ENCODE measurements around the gene THAP8. TPM values are rescaled to one million over a fixed set of nuclear protein-coding genes. Genes with fewer than 3 reads are reported as not detected.

THAP8 gene
- polyA plus RNA-seq, 1 donor (not counting 4 experiments of a cell fraction or from before 2014, with no cell fraction given), result 1.8 TPM

GRCh38 chr19:35986111-35986510 lies 68.0 kb downstream of the THAP8 start:
- Histone ChIP-seq H3K27ac (ENCODE audit: control insufficient read depth, insufficient read depth, low read length) (no peak overlapping the region), H3K9ac (ENCODE audit: control insufficient read depth, extremely low read depth, insufficient read depth, low read length) (no peak overlapping the region), H3K4me2 (ENCODE audit: control insufficient read depth, extremely low read depth, insufficient read depth, low read depth, low read length) (no peak overlapping the region), H3K9me3 (ENCODE audit: control insufficient read depth, low read depth, low read length) (no peaks in the 10 kb centered on the region), H2AFZ (ENCODE audit: control insufficient read depth, low read length) (no peak overlapping the region), H3K9me1 (ENCODE audit: control insufficient read depth, extremely low read depth, insufficient read depth, low read length) (no peaks in the 10 kb centered on the region), H3K4me3 (ENCODE audit: control insufficient read depth in 2 of 3, extremely low read depth in 1 of 3, insufficient read depth in 2 of 3, low read depth in 1 of 3, low read length in 3 of 3) (no peak overlapping the region), H3K36me3 (ENCODE audit: control insufficient read depth in 2 of 2, extremely low read depth in 1 of 2, insufficient read depth in 2 of 2, low read length in 2 of 2) (no peaks in the 10 kb centered on the region), H3K27me3 (ENCODE audit: control insufficient read depth, extremely low read depth, insufficient read depth, low read length) (peaks cover 8% of the 10 kb centered on the region), H3K79me2 (ENCODE audit: control insufficient read depth, insufficient read depth, low read length) (no peaks in the 10 kb centered on the region), H3K4me1 (ENCODE audit: control insufficient read depth, extremely low read depth, insufficient read depth, low read length) (no peaks in the 10 kb centered on the region), H4K20me1 (ENCODE audit: control insufficient read depth, extremely low read depth, insufficient read depth, low read length) (no peaks in the 10 kb centered on the region)
- FAIRE-seq (no peak), DNase-seq (ENCODE audit: low read depth, low spot score) (no peak)
- TF ChIP-seq EZH2 (IDR thresholded peaks at IDR 0.05; ENCODE audit: low read length) (no peak), CTCF (optimal IDR thresholded peaks at IDR 0.05 in 1 of 3, IDR thresholded peaks at IDR 0.05 in 1 of 3, conservative IDR thresholded peaks at IDR 0.05 in 1 of 3; ENCODE audit: extremely low read depth in 1 of 3, insufficient read depth in 2 of 3, low read length in 3 of 3) (no peak)
- dilution Hi-C loops (cut with MboI; ENCODE audit: extremely low pct_ligation_motif_present, low sequenced_read_pairs), result no loop called here

Other genes starting within 250 kb of the THAP8 start
- not detected in 3 replicates for gene PRODH2, start 241.4 kb downstream of the THAP8 start, polyA plus RNA-seq
- not detected in 3 replicates for gene NPHS1, start 201.8 kb downstream of the THAP8 start, polyA plus RNA-seq
- gene KIRREL2, start 197.4 kb downstream of the THAP8 start, polyA plus RNA-seq, result 0.02 TPM in 1 of 3 replicates, not detected in the others
- 0.50 to 0.95 TPM (median 0.66 TPM) in 3 replicates for gene APLP1, start 185.7 kb downstream of the THAP8 start, polyA plus RNA-seq
- gene NFKBID, start 153.7 kb downstream of the THAP8 start, polyA plus RNA-seq, result 3.9 to 6.0 TPM (median 5.0 TPM) in 3 replicates
- gene HCST, start 151.8 kb downstream of the THAP8 start, polyA plus RNA-seq, result 0.19 to 0.30 TPM (median 0.25 TPM) in 3 replicates
- not detected in 3 replicates for gene TYROBP, start 146.0 kb downstream of the THAP8 start, polyA plus RNA-seq
- gene LRFN3, start 117.9 kb downstream of the THAP8 start, polyA plus RNA-seq, result 0.73 to 6.1 TPM (median 0.90 TPM) in 3 replicates
- gene SDHAF1, start 59.1 kb downstream of the THAP8 start, polyA plus RNA-seq, result 7.3 to 11.9 TPM (median 8.0 TPM) in 3 replicates
- gene SYNE4, start 45.5 kb downstream of the THAP8 start, polyA plus RNA-seq, result 0.19 to 0.72 TPM (median 0.28 TPM) in 3 replicates
- gene ALKBH6, start 40.1 kb downstream of the THAP8 start, polyA plus RNA-seq, result 27.8 to 37.1 TPM (median 36.7 TPM) in 3 replicates
- 0.38 to 0.76 TPM (median 0.63 TPM) in 3 replicates for gene CLIP3, start 21.4 kb downstream of the THAP8 start, polyA plus RNA-seq
- 0.98 to 3.7 TPM (median 2.3 TPM) in 3 replicates for gene WDR62, start 612 bp upstream of the THAP8 start, polyA plus RNA-seq
- not detected in 3 replicates for gene OVOL3, start 56.9 kb upstream of the THAP8 start, polyA plus RNA-seq
- gene POLR2I, start 60.6 kb upstream of the THAP8 start, polyA plus RNA-seq, result 31.3 to 63.2 TPM (median 34.3 TPM) in 3 replicates
- gene TBCB, start 61.2 kb upstream of the THAP8 start, polyA plus RNA-seq, result 179 to 193 TPM (median 183 TPM) in 3 replicates
- 778 to 884 TPM (median 832 TPM) in 3 replicates for gene CAPNS1, start 85.8 kb upstream of the THAP8 start, polyA plus RNA-seq
- 1.6 to 7.1 TPM (median 2.6 TPM) in 3 replicates for gene COX7A1, start 98.2 kb upstream of the THAP8 start, polyA plus RNA-seq
- 2.0 to 3.5 TPM (median 2.3 TPM) in 3 replicates for gene ZNF565, start 160.4 kb upstream of the THAP8 start, polyA plus RNA-seq
- gene ZNF146, start 160.8 kb upstream of the THAP8 start, polyA plus RNA-seq, result 45.5 to 82.6 TPM (median 67.3 TPM) in 3 replicates

Measured in keratinocyte (primary cell).